Astrocyte of the spinal cord (primary cell): Measurements from ENCODE around the gene TMEM151B.

Experiments used
- DNase-seq: peaks from one replicate; pipeline ENCODE4 v3.0.0; 2011; ENCODE audit warnings: low read depth, low spot score
- H3K4me3 ChIP-seq: 2 replicates; pipeline ENCODE4 v1.5.1; 2011; ENCODE audit warnings: low read depth, mild to moderate bottlenecking, low read length, moderate library complexity
- in situ Hi-C: cut with HindIII; loops from 2 replicates; pipeline ENCODE4 v1.10.0; 2017; ENCODE audit warnings: low sequenced_read_pairs
- TF ChIP-seq, protein P1 (sequence below): IDR thresholded peaks from 2 replicates; pipeline ENCODE4 v1.5.1; 2012; ENCODE audit warnings: low read depth, mild to moderate bottlenecking, low read length, inconsistent platforms

Gene TMEM151B

DNA sequence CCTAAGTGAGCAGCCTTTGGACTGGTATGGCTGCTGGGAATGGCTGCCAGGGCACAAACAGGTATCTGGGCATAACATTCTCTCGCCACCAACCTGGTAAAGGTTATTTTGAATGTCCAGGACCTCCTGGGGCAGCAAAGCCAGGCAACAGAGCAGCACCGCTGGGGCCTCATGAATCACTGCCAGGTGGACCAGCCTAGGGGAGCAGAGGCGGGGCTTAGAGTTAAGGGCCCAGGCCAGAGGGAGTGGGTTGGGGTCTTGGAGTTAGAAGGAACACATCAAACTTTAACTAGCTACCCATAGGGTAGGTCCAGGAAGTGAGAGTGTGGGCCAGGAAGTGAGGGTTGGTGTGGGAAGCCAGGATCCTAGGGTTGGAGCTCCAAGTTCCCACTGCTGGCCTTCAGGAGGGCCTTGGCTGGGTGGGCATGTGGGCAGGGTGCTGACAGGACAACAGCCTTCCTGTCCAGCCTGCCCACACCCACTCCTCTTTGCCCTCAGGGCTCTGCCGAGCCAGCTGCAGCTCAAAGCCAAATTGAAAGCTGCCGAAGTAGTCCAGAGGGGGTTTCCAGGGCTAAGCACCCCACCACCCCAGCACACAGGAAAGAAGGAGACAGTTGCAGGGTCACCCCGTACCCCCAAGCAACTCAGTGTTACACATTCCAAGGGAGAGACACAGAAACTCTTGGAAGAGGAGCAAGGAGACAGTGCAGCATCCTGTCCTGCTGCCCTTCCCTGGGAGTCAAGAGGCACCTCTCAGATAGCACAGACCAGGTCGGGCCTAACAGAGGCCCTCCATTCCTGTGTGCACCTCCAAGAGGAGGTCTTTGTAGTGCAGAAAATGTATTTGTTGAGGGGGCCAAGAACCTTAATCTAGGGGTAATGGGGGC is 7.5 kb upstream of the TMEM151B start:
- TF ChIP-seq, protein P1, sequence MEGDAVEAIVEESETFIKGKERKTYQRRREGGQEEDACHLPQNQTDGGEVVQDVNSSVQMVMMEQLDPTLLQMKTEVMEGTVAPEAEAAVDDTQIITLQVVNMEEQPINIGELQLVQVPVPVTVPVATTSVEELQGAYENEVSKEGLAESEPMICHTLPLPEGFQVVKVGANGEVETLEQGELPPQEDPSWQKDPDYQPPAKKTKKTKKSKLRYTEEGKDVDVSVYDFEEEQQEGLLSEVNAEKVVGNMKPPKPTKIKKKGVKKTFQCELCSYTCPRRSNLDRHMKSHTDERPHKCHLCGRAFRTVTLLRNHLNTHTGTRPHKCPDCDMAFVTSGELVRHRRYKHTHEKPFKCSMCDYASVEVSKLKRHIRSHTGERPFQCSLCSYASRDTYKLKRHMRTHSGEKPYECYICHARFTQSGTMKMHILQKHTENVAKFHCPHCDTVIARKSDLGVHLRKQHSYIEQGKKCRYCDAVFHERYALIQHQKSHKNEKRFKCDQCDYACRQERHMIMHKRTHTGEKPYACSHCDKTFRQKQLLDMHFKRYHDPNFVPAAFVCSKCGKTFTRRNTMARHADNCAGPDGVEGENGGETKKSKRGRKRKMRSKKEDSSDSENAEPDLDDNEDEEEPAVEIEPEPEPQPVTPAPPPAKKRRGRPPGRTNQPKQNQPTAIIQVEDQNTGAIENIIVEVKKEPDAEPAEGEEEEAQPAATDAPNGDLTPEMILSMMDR, result no peak

DNA sequence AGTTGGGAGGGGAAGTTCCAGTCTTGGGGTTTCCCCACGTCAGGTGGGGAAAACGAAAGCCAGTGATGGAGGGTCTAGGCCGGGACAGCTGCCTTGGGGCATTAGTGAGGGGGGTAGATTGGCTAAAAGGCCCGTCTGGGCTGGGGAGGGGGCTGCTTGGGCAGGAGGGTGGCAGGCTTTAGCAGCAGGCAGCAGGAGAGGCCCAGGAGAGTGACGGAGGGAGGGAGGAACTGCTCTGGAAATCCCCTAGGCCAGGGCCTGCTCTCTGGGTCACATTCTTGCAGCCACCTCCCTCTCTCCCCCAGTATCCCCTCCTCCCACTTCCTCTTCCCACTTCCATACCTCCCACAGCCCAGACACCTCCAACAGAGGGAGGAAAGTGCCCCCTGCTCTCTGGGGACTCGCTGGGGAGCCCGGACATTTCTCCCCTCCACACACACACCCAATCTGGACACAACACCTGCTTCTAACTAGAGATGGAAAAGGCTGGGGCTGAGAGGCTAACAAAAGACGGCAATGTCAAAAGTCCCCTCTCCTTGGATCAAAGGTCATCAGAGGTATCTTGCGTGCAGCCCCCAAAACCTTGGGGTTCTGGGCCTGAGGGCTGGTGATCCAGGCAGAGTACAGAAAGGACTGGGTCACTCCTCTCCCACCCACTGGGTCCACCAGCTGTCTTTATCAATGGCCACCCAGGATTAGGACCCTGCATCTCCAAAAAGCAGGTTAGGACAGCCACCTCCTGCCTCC is 6.7 kb upstream of the TMEM151B start:
- in situ Hi-C loops, result no loop called here
- DNase-seq, result no peak
- TF ChIP-seq, protein P1, result no peak
- H3K4me3 ChIP-seq, result peak overlapping the region; percentile 74

More for the DNA sequence above, 7.5 kb upstream of the TMEM151B start:
- peak overlapping the region; percentile 10 for H3K4me3 ChIP-seq
- in situ Hi-C loops, result no loop called here
- DNase-seq, result no peak

DNA sequence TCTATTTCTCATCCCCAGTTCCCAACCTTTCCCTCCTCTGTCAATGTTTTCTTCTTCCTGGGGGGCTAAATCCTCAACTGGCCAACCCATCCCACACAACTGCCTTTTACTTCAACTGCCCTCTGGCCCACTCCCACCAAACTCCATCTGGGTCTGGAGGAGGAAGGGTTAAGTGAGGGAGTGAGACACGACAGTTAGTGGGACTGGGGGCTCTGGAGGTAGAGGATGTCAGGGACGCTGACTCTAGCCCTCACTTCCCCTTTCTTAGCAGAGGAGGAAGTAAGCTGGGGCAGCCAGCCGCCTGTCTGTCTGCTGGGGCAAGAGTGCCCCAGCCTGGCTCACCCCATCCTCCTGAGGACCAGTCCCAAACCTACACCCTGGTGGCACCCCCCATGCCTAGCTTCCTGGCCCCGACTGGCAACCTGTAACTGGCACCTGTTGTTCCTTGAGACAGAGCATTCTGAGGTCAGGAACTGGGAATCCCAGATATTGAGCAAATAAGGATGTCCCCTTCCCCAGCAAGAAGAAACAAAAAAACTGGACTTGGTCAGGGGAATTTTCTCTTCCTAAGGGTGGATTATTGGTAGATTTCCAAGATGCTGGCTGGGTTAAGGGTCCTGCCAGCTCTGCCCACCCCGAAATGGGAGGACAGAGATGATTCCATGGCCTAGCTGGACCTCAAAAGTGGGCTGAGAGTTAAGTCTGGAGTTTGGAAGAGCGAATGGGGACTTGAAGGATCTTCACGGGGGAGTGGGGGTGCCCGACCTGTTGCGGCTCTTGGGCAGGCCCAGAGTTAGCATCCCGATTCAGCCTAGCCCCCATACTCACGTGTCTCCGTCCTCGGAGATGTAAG is 5.9 kb upstream of the TMEM151B start:
- in situ Hi-C loops, result no loop called here
- peak overlapping the region; percentile 74 for H3K4me3 ChIP-seq
- no peak for DNase-seq
- TF ChIP-seq, protein P1, result no peak

DNA sequence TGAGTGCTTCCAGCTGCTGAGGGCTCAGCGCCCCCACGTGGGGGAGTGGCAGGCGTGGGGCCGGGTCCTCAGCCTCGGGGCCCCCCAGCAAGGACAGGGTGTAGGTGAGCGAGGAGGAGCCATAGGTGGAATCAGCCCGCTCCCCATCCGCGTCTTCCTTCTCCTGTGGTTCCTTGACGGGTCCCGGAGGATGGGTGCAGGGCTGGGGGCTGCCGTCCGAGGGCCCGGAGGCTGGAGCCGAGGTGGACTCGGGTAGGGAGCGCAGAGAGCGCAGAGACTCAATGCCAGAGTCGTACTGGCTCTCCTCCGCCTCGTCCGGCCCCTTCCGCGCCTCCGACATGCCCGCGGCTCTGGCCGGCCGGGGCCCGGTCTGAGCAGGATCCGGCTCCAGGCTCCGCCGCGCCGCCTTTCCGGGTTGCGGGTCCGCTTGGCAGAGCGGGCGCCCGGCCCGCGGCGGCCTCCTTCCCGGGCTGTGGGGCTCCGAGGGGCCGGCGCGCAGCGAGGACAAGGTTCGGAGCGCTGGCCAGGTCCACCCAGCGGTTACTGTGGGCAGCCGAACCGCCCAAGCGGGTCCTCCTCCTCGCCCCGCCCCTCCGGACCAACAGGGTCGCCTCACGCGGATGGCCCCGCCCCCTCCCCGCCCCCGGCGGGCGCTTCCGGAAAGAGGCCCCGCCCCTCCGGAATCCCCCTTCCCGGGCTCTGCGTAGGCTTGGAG is 5.1 kb upstream of the TMEM151B start, which contains the start of gene NFKBIE:
NFKBIE (minus strand) TSS at position 545 of the 715 bp plus-strand sequence; CDS start at position 340, 205 bp downstream.
- in situ Hi-C loops, result no loop called here
- TF ChIP-seq, protein P1, result peak; percentile 56
- H3K4me3 ChIP-seq, result peak within 1 kb of the TSS; percentile 74
- peak; percentile 91 for DNase-seq

DNA sequence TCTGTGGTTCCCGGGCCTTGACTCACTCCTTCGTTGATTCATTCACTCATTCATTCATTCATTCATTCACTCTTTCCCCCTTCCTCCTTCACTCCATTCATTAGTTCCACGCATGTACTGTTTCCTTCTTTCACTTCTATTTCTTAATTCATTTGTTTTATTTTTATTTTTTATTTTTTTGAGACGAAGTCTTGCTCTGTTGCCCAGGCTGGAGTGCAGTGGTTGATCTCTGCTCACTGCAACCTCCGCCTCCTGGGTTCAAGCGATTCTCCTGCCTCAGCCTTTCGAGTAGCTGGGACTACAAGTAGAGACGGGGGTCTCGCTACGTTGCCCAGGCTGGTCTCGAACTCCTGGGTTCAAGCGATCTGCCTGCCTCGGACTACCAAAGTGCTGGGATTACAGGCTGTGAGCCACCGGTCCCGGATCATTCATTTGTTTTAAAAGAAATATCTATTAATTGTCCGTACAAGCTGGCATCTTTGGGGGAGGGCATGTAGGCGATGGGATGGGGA is 4.5 kb upstream of the TMEM151B start:
- TF ChIP-seq, protein P1, result no peak
- DNase-seq, result no peak
- in situ Hi-C loops, result no loop called here
- H3K4me3 ChIP-seq, result no peak overlapping the region
